ENCODE measurements around the gene KRR1.

The KRR1 gene

DNA sequence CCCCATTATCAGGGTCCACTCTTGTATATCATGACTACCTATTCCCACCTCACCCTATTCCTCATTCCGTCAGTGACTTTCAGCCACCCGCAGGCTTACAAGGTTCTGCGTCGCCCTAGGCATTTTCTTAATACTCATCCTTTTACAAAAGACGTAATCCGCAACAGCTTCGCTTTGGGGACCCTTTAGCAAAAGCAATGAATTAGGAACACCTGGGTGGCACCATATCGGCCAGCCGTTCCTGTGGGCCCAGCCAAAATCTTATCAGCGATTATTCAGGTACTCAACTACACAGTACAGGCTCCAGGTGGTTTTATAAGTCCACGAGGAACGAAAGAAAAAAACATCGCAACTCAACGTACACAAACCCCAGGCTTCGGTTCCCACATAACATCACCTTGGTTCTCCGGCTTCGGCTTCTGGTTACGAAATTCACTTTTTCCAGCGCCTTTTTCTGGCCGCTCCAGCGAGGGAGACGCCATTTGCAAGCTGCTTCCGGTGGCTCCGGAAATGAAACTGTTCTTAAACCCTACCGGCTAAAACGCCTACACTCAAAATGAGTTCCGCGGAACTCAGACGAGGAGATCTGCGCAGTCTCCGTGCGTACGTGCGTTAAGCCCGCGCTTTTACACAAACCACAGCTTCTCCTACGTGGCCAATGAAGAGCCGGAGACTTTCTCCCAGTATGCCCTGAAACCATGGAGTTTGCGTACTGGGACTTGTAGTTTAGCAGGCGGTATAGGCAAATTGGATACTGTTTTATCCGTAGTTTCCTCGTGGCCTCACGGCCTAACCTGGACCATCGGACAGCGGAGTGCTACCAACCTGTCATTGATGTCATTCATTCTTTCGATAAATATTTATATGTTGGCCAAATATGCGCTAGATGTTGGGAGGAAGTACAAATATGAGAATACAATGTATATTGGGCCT, at the start of gene KRR1:
Gene KRR1 (minus strand): TSS at position 494 of the 933 bp plus-strand sequence. CDS start 12 bp downstream, at position 482.
- DNase-seq: peak; percentile 84

DNA sequence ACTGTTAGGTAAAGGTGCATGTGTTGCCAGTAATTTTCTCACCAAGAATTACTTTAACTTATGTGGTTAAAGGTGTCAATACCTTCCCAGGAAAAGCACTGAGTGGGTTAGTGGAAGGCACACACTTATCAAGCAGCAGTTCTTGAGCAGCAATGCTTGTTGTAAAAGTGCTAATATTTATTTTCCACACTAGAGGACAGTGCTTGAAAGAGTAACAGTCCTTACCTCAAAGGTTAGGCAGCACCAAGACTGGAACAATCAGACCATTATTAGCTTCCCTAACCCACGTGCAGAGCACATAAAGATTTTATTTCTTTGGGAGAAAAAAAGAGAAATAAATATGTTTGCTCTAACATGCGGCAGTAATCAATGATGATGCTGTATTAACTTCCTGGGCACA, 48.8 kb upstream of the KRR1 start:
- no peak for DNase-seq

DNA sequence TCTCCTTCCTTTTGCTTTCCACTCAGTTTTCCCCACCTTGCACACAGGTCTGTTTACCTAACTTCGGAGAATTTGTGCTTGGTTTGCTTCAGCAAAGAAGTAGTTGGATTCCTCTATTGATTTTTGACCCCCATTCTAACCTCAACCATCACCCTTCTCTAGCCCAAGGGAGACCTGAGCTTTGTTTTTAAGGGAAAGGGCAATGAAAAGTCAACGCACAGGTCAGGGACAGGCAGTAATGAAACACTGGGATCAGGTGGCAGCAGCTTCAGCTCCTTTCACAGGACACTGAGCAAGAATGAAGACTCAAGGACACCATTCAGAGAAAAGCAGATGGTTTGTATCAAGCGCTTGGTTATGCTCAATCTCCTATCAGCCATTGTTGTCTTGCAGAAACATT, 46.9 kb upstream of the KRR1 start:
- no peak for DNase-seq

DNA sequence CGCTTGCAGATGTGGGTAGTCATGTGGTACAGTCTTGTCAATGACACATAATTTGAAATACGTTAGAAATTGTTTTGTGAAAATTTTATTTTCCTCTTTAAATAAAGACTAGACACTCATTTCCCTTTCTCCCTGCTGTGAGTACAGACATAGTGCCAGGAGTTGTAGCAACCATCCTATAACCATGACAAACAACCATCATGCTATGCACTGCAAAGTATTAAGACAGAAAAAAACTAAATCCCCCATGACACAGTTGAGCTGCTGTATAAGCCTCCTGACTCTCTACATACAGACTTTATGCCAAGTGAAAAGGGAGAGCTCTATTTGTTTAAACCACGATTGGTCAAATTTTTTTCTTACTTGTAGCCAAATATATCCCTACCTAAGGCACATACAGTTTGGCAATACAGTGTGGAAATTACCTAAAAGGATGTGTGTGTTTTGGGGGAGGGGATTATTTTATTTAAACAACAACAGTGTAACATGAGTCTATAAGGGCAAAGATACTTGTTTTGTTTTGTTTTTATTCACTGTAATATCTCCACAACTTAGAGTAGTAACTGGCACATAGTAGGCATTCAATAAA, 45.0 kb upstream of the KRR1 start:
- no peak for DNase-seq

DNA sequence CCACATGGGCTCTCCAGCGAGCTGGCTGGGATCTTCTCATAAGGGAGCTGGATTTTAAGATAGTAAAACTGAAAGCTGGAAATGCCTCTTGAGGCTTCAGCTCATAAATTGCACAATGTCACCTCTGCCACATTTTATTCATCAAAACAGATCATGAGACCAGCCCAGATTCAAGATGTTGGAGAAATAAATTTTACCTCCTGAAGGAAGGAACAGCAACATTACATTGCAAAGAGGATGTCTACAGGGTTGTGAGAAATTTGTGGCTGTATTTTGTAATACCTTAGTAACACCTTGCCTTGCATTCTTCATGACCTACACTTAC, 43.1 kb upstream of the KRR1 start:
- DNase-seq: no peak

DNA sequence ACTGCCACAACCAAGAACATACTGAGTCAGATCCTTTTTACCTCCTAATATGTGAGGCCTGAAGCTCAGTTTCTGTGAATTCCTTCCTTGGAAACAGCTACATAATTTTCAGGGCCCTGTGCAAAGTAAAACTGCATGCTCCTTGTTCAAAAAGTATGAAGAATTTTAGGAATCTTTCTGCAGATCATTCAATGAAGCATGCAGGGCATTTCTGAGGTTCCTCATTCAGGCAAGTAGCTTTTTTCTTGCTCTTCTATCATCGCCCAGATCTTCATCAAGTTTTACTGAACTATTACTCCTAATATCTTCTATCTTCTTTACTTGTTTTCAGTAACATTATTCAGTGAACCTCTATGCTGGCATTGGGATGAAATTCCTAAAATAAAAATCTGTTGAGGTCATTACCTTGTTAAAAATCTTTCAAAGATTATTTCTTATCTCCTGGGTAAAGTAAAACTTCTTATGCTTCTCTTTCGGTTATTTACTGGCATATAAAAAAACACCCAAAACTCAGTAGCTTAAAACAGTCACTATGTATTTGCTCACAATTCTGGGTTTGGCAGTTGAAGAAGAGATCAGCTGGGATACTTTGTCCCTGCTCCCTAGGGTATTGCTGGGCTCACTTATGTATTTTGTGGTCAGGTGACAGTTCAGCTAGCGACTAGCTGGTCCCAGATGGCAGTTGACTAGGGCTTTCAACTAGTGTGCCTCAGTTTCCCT, 42.6 kb upstream of the KRR1 start:
- no peak for DNase-seq

DNA sequence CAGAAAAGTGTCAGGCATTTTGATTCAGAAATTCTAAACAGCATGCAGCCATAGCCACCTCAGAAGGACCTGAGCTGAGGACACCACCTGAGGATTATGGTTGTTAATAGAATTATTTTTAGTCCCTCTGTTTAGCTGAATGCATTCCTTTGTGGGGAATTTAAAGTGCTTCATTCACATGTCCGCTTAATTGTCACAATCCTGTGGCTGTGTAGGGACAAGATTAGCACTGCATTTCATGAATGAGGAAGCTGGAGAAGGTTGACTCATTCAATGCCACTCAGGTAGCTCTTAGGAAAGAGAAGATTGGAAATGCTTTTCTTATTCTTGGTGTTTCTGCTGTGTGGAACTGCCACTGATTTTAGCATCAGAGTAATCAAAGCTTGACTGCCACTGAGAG, 42.0 kb upstream of the KRR1 start:
- no peak for DNase-seq

DNA sequence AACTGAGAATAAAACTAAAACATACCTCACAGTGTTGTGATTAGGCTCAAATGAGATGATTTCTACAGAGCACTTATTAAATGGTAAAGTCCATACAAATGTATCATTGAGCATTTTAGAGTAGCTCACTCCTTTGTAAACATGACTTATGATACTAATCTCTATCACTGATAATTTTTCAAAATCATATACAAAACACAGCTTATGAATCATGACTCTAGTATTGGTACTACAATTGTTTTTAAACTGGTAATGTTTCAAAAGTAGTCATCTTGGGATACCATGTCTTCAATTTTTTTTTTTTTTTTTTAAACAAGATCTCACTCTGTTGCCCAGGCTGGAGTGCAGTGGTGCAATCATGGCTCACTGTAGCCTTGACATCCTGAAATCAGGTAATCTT, 40.1 kb upstream of the KRR1 start:
- DNase-seq: no peak

DNA sequence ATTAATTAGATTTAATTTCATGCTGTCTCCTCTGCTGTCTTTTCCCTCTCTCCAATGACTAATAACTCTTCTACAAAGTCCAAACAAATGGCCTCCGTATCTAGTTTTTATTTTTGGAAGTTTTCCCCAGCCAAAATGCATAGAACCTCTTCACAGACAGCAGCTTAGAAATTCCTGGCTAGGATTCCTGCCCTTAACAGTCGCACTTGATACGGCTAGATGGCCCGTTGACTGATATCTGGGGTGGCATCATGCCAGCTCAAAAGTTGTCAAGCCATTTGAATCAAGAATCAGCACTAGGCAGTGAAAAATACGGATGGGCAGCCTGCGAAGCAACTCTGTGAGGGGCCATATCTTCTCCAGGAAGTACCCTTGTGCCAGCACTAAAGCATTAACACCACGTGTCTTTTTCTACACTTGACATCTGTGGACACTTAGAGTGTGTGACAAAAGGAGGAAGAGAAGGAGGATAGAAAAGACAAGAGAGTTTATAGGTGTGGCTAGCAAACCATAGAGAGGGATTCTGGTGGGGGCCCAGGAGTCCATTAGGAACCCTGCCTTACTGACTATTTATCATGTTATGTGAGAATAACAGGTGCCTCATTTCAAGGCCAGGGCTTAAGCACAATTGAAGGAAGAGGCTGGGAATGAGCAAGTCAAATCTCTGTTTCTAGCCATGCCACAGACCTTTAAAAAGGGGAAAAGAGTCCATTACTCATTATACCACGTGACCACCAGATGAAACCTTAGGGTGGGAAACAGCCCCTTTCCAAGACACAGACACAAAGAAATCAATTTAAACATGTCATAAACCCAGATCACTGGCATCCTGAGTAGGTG, 39.2 kb upstream of the KRR1 start:
- DNase-seq: no peak

DNA sequence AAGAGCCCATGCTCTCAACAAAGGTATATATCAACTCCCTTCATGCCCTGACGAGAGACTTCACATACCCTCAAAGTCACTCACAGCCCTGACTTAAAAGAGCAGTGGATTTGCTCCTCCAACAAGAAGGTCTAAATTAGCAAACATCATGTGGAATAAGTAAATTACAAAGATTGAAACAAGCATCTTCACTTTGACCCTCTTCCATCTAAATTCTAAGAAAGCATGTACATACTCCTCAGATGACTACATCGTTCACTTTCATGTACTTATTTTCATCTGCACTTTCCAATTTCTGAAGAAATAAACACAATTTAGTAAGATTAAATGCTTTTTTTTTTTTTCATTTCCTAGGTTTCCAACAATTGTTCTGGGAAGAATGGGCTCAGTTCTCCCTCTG, 38.6 kb upstream of the KRR1 start:
- DNase-seq: no peak

DNA sequence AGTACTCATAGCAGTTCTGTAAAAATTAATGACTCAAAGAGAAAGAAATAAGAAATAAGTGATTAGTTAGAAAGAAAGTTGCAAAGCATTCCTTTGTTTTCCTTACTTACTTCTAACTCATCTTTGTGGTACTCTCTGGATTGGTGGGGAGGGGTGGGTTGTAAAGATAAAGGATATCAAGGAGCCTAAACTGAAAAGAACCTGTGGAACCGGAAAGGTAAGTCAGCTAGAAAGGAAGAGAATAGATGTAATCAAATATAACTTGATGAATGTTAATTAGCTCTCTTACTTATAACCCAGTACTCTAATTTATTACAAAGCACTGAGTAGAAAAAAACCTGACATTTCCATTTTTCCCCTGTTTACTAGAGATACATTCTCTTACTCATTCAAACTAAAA, 37.5 kb upstream of the KRR1 start:
- DNase-seq: no peak

DNA sequence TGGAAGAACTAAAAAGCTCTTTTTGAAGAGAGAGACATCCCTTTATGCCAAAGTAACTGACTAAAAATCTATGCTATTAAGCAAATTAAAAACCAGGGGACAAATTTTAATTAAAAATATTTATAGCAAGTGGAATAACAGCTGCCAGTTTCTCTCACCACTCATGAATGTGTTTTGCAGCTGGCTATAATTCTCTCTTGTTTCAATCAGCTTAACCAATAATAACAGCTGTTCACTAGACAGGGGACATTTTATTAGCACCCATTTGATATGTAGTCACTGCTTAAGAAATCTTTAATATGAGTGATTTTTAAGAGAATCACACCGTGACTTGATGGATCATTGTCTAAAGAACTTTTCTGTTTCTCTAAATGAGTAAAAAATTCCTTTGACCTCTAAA, 34.2 kb upstream of the KRR1 start:
- DNase-seq: no peak

DNA sequence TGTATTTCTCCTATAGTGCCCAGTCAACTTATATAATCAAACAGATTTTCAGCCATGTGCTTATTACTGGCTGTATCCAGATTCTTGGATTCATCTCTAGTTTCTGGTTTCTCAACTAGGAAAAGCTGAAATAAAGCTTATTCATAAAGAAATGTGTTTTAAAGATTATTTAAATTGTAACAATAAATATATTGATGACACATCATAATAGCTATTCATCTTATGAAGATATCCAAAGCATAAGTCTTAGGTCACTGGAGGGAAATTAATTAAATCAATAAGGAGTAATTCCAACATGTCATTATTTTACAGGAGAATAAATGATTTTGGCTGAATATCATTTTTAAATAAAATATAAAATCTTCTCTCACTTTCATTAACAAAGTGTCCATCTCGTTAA, 32.1 kb upstream of the KRR1 start:
- DNase-seq: no peak

DNA sequence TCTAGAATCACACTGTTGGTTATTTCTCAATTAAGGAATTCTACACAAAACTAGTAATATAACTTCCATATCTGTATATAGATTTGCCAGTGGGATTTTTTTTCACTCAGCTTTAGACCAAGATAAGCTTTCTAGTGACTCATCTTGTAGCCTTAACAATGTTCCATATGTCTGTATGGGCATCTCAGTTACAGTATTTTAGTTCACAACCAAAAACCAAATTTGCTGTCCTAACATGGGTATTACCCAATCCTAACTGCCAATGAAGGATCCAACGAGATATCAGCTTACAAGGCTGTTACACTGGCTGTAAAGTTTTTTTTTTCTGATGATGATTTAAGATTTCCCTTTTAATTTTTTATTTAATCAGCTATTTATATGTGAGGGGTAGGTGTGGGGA, 31.5 kb upstream of the KRR1 start:
- DNase-seq: no peak

DNA sequence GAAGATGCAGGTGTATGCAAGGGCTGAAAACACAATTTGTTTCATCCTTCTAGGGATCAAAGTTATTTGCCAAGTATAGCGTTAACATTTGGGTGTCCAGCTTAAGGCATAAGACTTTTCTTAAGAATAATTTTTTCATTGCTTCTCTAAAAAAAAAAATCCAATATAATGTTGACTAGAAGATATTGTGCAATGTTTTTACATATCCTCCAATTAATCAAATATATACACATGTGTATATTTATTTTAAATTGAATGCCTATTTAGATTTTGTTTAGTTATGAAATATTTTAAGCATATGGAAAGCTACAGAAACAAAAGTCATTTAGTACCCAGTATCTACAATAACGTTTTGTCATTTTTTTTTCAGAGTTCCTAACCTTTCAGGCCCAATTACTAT, 28.5 kb upstream of the KRR1 start:
- DNase-seq: no peak

DNA sequence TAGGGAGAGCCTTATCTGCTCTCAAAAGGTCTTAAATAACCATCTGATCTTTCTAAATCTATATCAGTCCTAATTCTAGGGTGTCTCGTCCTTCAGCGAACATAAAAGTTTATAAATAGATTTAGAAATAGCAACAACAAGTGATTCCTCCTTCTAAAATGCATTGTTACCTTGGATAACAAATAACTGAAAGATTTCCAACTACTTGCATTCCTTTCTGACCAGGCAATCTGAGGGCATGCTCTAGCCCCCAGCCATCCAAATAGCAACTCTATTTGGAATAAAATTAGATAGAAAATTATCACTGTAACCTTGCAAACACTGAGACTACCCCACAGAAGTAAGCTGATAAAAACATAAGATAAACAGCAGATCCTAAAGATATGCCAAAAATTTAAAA, 21.8 kb upstream of the KRR1 start:
- no peak for DNase-seq

DNA sequence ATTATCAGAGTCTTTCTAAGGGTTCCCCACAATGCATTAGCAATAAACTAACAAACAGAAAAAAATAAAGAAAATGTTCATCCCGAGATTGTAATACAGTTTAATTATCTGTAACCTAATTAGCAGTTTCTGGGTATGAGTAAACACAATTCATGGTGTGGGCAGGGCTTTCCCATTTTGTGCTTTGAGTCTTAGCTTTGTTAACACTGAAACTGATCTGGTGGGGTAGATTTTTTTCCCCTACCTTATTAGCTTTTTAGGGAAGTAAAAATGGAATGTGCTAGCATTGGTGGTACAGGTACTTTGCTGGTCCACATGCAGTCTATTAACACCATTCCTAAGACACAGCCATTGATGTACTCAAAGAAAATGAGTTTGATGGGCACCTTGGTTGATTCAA, 18.4 kb upstream of the KRR1 start:
- DNase-seq: no peak

DNA sequence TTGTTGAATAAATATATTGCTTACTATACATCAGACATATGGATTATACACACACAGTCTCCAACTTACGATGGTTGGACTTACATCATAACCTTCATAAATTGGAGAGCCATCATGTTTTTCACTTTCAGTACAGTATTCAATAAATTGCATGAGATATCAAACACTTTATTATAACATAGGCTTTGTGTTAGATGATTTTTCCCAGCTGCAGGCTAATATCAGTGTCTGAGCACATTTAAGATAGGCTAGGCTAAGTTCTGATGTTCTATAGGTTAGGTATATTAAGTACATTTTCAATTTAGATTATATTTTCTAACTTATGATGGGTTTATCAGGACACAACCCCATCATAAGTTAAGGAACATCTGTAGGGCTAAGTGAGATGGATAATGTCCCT, 17.9 kb upstream of the KRR1 start:
- no peak for DNase-seq

DNA sequence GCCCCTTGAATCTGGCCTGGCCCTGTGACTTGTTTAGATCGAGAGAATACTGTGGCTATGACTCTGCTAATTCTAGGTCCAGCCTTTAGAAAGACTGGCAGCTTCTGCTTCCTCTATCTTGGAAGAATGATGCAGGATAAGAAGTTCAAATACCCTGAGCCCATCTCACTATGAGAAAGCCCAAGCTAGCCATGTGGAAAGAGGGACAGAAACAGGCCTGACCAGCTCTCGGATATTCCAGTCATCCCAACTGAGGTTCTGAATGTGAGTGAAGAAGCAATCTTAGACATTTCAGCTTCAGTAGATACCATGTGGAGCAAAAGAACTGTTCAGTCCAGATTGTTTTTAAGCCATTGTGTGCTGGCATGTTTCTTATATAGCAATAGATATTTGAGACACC, 17.3 kb upstream of the KRR1 start:
- DNase-seq: no peak

DNA sequence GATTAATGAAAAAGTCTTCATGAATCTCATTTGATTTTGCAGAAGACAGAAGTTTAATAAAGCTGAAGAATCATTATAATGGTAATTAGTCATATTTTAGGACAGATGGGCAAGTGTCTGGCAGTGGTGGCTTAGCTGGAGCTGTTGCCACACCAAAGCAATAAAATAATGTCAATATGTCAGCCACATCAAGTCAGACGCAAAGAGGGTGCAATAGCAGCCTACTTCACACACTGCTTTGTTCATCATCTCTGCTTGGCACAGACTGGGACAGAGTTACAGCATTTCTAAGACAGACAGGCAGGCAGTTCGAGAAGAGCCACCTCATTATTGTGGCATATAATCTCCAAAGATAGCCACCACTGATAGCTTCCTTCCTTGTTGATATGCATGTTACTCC, 16.9 kb upstream of the KRR1 start:
- DNase-seq: no peak

DNA sequence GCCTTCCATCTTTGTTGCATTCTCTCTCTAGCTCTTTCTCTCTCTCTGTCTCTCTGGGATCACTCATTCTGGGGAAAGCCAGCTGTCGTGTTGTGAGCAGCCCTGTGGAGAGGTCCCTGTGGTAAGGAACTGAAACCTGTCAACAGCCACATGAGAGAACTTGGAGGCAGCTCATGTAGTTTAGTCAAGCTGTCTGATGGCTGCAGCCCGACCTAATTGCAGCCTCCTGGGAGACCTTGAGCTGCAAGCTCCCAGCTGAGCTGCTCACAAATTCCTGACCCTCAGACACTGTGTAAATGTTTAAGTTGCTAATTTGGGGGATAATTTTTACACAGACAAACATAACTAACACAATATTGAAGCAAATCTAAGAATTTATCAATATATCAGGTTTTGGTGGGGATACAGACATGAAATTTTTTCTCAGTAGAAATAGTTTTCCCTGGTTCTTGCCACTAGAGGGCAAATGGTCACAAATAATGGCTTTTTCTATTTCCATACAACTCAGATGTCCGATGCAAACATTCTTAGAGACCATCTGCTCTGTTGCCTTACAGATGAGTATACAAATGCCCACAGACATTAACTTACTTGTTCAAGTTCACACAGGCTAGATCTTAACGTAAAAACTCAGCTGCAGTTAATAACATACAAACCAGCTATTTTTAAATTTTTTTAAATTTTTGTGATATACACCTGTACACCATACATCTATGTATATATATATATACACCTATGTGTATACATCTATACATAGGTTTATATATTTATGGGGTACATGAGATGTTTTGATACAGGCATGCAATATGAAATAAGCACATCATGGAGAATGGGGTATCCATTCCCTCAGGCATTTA, 15.5 kb upstream of the KRR1 start:
- peak; percentile 69 for DNase-seq

DNA sequence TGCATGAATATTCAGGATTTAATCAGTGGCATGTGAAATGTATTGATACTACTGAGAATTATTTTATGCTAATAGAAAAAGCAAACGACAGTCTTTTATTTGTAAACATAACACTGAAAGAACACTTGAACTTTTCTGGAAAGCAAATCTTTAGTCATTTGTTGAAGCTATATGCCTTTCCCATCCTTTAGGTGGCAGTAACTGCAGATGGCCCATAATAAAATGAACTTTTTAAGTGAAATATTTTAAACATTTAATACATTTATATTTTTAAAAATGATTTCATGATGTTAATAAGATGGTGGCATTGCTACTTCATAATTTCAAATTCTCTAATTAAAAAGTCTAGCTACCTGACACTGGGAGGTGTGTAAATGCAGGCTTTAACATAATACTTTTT, 13.9 kb upstream of the KRR1 start:
- DNase-seq: no peak
